GM21360 (cell line): ENCODE results near the gene RASD2.
"Not testable (repeated sequence)": the region's sequence is repeated elsewhere in the genome, so short reads cannot be mapped to it uniquely, and the experiment has no call there.

Source experiments
- ATAC-seq: cut with Tn5 transposase; IDR thresholded peaks from one replicate; pipeline ENCODE4 v1.9.1; 2021; ENCODE audit warnings: mild to moderate bottlenecking, moderate library complexity; ENCODE audit not compliant: unreplicated experiment

Gene RASD2, protein sequence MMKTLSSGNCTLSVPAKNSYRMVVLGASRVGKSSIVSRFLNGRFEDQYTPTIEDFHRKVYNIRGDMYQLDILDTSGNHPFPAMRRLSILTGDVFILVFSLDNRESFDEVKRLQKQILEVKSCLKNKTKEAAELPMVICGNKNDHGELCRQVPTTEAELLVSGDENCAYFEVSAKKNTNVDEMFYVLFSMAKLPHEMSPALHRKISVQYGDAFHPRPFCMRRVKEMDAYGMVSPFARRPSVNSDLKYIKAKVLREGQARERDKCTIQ

DNA sequence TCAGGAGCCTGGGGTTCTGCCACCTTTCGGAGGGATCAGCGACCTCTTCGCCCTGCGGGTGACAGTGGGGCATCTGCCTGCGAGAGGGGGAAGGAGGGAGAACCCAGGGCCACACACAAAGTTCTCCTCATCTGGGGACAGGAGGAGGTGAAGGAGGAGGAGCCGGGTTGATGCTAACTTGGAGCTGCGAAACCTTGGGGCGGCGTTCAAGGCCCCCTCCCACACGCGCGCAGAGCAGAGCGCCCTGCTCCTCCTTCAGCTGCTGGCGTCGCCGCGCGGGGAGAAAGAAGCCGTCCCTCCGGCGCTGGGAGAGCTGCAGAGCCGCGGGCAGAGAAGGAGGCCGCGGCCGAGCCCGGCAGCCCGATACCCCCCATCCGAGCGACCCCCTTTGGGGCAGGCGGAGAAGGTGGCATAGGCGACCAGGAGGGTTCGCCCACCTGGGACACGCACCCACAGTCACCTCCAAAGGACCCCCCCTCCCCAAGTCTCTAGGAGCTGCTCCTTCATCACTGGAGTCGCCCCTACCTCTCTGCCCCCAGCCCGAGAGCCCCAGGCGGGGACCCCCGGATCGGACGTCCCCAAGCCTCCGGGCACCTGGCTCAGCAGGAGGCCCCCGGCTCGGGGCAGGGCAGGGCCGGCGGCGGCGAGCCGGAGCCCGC lies at the start of gene RASD2:
Gene RASD2 (plus strand): TSS at position 237 of the 659 bp plus-strand sequence. CDS start 5,979 bp downstream, outside the sequence.
- ATAC-seq, result no peak

DNA sequence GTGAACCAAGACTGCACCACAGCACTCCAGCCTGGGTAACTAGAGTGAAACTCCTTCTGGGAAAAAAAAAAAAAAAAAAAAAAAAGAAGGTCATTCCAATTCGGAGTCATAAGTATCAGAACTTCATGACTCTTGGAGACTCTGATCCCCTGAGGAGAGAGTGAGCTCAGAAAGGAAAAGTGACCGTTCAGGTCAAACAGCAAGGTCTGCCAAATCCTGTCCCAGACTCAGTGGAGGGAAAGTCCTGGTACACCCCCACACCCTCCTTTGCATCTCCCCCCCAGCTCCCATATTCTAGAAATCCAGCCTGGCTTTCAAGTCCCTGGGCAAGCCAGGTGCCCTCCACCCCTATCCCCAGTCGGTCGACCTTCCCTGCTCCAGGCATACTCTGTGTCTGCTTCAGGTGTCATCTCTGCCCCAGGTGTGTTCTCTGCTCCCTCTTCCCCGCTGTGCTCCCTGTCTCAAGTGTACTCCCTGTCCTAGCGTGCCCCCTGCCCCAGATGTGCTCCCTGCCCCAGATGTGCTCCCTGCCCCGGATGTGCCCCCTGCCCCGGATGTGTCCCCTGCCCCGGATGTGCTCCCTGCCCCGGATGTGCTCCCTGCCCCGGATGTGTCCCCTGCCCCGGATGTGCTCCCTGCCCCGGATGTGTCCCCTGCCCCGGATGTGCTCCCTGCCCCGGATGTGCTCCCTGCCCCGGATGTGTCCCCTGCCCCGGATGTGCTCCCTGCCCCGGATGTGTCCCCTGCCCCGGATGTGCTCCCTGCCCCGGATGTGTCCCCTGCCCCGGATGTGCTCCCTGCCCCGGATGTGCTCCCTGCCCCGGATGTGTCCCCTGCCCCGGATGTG lies 49.3 kb upstream of the RASD2 start:
- not testable (repeated sequence) for ATAC-seq

DNA sequence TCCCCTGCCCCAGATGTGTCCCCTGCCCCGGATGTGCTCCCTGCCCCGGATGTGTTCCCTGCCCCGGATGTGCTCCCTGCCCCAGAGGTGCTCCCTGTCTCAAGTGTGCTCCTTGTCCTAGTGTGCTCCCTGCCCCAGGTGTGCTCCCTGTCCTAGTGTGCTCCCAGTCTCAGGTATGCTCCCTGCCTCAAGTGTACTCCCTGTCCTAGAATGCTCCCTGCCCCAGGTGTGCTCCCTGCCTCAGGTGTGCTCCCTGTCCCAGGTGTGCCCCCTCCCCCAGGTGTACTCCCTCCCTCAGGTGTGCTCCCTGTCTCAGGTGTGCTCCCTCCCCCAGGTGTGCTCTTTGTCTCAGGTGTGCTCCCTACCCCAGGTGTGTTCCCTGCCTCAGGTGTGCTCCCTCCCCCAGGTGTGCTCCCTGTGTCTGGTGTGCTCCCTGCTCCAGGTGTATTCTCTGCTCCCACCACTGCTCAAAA lies 48.7 kb upstream of the RASD2 start:
- ATAC-seq, result no peak

DNA sequence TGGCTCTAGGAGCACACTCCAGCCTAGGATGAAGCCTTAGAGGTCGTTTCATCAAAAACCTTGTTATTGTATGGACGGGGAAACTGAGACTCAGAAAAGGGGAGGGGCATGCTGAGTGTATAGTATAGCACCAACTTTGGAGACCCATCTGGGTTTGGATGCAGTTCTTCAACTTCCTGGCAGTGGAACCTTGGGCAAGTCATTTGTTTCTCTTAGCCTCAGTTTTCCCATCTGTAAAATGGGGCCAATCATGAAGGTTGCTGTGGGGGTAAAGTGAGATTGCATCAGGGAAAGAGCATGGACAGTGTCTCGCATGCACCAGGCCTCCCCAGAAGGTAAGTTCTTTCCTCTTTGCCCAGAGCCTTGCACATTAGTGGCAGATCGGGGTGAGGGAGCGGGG lies 47.6 kb upstream of the RASD2 start:
- ATAC-seq, result no peak

DNA sequence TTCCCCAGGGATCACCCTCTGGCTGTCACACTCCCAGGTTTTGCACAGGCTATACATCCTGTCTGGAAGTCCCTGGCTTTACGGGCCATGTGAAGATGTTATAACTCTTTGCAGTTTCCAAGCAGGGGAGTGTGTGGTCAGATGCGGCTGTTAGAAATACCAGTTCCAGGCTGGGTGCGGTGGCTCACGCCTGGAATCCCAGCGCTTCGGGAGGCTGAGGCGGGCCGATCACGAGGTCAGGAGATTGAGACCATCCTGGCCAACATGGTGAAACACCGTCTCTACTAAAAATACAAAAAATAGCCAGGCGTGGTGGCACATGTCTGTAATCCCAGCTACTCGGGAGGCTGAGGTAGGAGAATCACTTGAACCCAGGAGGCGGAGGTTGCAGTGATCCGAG lies 44.9 kb upstream of the RASD2 start:
- not testable (repeated sequence) for ATAC-seq

DNA sequence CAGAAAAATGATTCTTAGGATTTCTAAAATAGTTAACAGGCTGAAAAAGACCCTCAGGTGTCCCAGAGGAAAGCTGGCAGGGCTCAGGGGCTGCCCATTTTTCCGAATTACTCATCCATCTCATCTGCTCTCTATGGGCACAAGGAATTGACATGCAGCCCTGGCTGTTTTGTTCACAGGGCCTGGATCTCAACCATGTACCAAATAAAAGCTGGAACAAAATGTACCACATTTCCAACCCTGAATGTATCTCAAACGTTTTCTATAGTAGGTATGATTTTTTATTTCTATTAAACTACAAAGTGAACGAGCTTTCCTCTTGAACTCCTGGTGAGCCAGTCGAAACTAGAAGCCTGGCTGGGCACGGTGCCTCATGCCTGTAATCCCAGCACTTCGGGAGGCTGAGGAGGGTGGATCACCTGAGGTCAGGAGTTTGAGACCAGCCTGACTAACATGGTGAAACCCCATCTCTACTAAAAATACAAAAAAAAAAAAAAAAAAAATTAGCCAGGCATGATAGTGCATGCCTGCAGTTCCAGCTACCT lies 43.8 kb upstream of the RASD2 start:
- no peak for ATAC-seq

DNA sequence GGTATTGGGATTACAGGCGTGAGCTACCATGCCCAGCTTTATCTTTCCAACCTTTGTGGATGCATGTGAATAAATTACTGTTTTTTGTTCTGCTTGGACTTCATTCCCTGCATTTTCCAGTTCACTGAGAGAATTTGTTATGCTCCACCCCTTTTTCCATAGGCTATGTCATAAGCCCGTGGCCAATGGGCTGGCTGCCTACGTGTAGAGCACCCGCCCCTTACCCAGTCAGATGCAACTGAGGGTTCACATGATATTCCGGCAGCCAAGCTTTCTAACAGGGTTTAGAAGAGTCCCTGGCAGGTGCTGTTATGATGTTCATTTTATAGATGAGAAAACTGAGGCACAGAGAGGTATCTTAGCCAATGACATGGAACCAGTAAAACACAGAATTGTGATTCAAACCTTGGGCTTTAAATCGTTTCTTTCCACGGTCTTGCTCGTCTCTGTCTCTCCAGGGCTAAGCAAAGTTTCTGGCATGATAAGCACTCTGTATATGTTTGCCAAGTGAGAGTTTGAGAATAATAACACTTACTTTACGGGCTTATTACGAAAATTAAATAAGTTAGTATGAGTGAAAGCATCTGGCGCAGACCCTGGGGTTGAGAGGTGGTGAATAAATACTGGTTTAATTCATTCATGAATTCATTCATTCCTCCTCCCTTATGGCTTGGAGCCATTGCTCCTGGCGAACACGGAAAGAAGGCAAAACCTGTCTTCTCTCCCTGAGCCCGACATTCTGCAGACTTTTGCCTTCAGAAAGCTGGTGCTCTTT lies 42.4 kb upstream of the RASD2 start:
- ATAC-seq, result no peak

DNA sequence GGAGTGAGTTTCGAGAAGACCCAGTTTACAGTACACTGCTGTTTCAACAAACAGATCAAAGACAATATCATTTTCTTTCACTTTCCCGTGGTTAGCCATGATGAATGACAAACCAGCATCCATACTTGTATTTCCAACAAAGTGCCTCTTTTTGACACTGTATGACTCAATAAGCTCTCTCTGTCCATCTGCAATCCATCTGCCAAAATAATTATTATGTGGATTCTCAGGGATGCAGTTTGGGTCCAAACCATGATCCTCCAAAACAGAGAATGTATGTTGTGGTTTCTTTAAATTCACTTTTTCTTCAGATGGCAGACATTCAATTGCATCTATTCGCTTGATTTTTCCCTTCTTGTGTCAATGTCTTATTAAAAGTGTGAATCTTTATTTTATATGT lies 37.8 kb upstream of the RASD2 start:
- ATAC-seq, result no peak

DNA sequence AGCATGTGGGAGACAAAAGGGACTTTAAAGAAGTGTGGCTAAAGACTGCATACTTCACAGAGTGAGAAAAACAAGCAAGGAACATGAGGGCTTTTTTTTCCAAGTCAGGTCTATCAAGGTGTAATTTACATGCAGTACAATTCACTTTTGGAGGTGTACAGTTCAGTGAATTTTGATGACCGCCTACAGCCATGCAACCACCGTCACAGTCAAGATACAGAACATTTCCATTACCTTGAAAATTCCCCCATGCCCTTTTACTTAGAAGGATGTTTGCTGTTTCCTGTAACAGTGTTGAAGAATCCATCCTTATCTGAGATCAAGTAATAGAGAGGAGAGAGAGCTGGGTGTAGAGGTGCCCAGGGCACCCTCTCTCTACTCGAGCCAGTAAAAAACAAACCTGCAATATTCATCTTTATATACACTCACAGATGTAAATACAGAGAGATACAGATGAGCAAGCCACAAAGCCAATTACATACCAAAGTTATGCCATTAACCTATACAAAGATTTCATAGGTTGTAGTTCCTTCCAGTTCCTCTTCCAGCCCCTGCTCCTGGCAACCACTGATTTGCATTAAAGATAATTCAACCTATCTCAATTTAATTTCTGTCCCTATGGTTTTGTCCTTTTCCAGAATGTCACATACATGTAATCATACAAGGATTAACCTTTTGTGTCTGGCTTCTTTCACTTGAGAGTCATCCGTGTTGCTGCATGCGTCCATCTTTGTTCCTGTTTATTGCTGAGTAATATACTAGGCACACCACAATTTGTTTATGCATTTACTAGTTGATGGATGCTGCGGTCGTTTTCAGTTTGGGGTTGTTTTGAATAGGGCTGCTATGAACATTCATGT lies 35.0 kb upstream of the RASD2 start:
- ATAC-seq, result no peak

DNA sequence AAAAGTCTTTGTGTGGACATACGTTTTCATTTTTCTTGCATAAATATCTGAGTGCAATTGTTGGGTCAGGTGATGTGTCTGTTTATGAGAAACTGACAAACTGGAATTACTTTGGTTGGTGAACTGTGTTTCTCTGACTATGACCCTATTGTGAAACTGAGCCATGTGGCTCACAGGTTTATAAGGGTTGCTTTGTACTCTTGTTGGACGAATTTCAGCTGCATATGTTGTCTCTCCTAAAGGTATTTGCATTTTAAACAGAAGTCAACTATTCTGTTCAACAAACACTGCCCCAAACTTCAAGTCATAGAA lies 34.4 kb upstream of the RASD2 start:
- ATAC-seq, result no peak

DNA sequence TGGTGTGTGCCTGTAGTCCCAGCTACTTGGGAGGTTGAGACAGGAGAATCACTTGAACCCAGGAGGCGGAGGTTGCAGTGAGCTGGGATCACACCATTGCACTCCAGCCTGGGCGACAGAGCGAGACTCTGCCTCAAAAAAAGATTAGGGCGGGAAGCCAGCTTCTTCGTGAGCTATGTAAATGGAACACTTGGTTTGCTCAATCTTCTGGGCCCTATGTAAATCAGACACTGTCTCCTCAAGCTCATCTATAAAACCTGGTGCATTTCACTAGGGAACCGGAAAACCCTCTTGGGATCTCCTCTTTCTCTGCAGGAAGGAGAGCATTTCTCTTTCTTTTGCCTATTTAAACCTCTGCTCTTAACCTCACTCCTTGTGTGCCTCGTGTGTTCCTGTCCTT lies 32.8 kb upstream of the RASD2 start:
- not testable (repeated sequence) for ATAC-seq

DNA sequence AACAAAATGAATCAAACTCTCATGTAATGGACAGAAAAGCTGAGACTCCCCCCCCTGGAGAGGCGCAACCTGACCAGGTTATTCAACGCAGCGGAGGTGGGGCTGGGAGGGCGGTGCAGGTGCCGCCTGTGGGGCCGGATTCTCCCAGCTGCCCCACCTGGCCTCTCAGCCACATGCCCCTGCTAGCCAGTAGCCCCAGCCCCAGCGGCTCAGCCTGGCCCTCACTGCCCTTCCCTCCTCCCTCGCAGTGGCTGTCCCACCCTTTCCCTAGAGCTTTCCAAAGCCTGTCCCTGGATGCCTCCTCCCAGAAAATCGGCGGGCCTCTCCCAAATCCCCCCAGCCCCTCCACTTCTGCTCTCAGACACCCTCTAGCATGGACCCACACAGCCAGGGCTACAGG lies 31.2 kb upstream of the RASD2 start:
- no peak for ATAC-seq

DNA sequence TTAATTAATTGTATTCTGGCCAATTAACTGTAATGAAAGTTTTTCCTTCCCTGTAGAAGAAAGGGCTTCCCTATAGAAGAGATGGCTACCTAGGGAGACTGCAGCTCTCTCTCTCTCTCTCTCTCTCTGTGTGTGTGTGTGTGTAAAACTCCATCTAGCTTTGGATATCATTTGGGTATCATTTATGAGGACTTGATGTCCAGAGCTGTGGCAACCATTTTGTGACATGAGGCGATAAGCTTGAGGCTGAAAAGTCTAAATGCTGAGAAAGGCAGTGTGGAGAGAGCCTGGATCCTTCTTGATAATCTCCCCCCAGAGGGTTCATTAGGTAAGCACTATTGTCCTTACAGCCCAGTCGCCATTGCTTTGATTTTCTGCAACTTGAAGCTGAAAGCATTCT lies 30.7 kb upstream of the RASD2 start:
- no peak for ATAC-seq

DNA sequence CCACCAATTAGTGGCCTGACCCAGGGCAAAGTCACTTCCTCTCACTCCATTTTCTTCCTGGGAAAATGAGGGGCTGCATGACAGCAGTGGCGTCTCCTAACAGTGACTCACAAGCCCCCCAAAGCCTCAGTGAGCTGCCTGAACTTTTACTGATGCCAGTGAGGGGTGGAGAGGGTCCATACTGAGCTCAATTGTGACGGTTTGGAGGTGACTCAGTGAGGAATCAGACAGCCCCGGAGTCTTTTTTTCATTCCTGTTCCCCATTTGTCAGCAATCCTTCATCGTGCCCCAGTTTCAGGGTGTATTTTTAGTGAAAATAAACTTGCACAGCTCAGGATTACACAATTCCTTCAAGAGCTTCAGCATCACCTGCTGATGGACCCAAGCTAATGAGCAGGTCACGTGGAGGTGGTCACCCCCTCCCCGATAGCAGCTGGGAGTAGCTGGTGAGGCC lies 30.1 kb upstream of the RASD2 start:
- no peak for ATAC-seq

DNA sequence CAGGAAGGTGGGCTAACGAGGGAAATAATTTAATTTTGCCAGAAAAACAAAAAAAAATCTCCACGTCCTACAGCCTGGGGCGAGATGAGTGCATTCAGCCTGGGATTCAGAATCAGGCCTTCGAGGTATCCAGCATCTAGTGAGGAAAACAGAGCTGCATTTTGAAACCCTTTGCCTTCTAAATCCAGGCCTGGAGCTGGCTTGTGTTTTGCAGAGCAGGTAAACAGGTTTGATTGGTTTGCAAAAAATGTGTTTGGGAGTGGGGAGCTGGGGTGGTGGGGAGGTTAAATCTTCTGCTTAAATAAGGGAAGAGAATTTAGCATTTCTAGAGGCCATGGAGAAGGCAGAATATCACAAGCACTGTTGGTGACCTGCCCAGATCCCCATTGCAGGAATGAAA lies 29.7 kb upstream of the RASD2 start:
- no peak for ATAC-seq

DNA sequence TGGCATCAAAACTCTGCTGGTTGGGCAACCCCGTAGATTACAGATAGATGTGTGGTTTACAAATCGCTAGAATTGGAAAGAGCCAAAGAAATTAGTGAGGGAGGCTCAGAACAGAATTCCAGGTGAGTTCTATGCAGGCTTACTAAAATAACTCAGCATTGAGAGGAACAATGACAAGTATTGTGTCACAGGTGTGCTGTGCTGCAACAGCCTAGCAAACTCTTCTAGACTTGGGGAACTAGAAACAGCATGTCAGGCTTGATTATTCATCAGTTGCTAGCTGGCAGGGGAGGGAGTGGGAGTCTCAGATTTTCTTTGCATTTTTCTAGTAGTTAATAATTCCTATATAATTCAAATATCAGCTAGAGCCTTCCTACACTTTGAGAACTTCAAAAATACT lies 26.3 kb upstream of the RASD2 start:
- ATAC-seq, result no peak

DNA sequence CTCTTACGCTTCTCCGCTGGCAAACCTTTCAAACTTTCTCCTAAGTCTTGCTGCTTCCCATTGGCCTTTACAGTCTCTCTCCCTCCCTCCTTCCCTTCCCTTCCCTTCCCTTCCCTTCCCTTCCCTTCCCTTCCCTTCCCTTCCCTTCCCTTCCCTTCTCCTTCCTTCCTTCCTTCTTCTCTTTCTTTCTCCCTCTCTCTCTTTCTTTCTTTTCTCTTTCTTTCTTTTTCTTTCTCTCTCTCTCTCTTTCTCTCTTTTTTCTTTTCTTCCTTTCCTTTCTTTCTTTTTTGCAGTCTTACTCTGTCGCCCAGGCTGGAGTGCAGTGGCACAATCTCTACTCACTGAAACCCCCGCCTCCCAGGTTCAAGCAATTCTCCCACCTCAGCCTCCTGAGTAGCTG lies 24.7 kb upstream of the RASD2 start:
- ATAC-seq, result not testable (repeated sequence)

DNA sequence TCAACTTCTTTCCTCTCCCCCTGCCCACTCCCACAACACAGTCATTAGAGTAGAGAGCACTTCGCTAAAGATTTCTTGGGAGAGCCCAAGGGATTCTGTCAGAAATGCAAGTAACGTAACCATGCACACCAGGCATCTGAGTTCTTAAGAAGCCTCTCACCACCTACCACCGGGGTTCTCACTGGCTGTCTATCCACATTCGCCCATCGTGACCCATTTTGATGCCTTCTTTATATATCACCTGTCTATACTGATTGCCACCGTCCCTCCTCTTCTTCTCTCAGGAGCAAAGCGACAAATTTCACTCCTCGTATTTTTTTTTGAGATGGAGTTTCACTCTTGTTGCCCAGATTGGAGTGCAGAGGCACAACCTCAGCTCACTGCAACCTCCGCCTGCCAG lies 23.9 kb upstream of the RASD2 start:
- no peak for ATAC-seq

DNA sequence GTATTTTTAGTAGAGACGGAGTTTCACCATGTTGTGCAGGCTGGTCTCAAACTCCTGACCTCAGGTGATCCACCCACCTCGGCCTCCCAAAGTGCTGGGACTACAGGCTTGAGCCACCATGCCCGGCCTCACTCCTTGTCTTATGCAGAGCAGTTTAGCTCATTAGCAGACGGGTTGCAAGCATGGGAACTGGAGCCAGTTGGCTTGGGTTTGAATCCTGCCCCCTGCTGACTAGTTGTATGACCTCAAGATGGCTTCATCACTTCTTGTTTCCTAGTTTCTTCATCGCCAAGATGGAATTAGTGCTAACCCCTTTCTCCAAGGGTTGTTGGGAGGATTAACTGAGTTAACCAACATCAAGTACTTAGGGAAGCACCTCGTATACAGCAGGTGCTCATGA lies 23.4 kb upstream of the RASD2 start:
- ATAC-seq, result no peak
